Measurements from ENCODE around the gene PLCH2.

GRCh38 chr1:2489615-2490014, 13.5 kb downstream of the PLCH2 start:
- TF ChIP-seq, protein P1, sequence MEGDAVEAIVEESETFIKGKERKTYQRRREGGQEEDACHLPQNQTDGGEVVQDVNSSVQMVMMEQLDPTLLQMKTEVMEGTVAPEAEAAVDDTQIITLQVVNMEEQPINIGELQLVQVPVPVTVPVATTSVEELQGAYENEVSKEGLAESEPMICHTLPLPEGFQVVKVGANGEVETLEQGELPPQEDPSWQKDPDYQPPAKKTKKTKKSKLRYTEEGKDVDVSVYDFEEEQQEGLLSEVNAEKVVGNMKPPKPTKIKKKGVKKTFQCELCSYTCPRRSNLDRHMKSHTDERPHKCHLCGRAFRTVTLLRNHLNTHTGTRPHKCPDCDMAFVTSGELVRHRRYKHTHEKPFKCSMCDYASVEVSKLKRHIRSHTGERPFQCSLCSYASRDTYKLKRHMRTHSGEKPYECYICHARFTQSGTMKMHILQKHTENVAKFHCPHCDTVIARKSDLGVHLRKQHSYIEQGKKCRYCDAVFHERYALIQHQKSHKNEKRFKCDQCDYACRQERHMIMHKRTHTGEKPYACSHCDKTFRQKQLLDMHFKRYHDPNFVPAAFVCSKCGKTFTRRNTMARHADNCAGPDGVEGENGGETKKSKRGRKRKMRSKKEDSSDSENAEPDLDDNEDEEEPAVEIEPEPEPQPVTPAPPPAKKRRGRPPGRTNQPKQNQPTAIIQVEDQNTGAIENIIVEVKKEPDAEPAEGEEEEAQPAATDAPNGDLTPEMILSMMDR (IDR thresholded peaks at IDR 0.05; ENCODE audit: low read length) = no peak
- TF ChIP-seq EZH2 (IDR thresholded peaks at IDR 0.05; ENCODE audit: borderline replicate concordance, low read length) = no peak
